HFFc6 (cell line): ENCODE measurements around the gene TARDBP. TPM values are rescaled to one million over a fixed set of nuclear protein-coding genes. Genes with fewer than 3 reads are reported as not detected.
A peak's percentile ranks its signal among the peaks of the same experiment; 100 is the strongest.

ENCODE experiments used
- DNase-seq: peaks from one replicate; pipeline ENCODE4 v3.0.0-alpha.2; 2018
- H3K27ac Mint-ChIP-seq: 2 replicates; pipeline ENCODE4 v1.8.0; 2020; ENCODE audit warnings: mild to moderate bottlenecking, mixed read lengths
- H3K27me3 Mint-ChIP-seq: 2 replicates; pipeline ENCODE4 v1.8.0; 2021; ENCODE audit warnings: mild to moderate bottlenecking, moderate library complexity, mixed read lengths; ENCODE audit not compliant: insufficient read depth
- H3K36me3 Mint-ChIP-seq: 2 replicates; pipeline ENCODE4 v1.8.0; 2021; ENCODE audit warnings: low read depth, mixed read lengths
- H3K4me1 Mint-ChIP-seq: 2 replicates; pipeline ENCODE4 v1.8.0; 2020; ENCODE audit warnings: low read depth, mixed read lengths
- H3K4me3 Mint-ChIP-seq: 2 replicates; pipeline ENCODE4 v1.8.0; 2020; ENCODE audit warnings: mild to moderate bottlenecking, moderate library complexity, mixed read lengths
- H3K9me3 Mint-ChIP-seq: 2 replicates; pipeline ENCODE4 v1.8.0; 2020; ENCODE audit warnings: mild to moderate bottlenecking, mixed read lengths
- CTCF ChIP-seq: fragments of 200-600 bp; sonication (generic); IDR thresholded peaks from 2 replicates; pipeline ENCODE4 v1.5.0; 2021; ENCODE audit warnings: antibody characterized with exemption, mild to moderate bottlenecking
- total RNA-seq, 6 experiments: library from RNA; stranded (reverse); fragmentation: NEBNext Ultra II Directional; extraction: Animal tissue kit (Norgen Biotek cat#: 25700); gene quantifications; 2 replicates in 1 of 6; 3 replicates in 5 of 6; pipeline ENCODE4 v1.2.3, GENCODE V29; 2021

TARDBP gene
- total RNA-seq, 6 experiments from 2014 or later, result 133 to 178 (median 171) TPM

DNA sequence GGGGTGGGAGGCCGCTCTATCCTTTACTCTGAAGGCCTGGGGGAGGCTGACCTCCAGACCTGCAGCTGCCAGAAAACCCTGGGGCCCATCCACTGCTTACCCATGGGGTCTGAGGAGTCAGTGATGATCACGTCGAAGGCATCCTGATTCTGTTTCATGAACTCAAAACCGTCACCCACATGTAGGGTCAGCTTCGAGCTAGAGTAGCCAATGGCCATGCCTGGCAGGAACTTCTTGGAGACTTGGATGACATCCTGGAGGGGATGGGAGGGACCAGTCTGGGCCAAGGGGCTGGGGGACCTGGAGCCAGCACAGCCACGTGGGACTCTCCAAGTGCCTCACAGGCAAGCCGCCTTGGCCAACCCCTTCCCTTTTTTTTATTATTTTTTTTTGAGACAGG lies 44.0 kb downstream of the TARDBP start:
- H3K9me3 Mint-ChIP-seq, result no peaks in the 10 kb centered on the region
- peaks cover 4% of the 10 kb centered on the region for H3K27me3 Mint-ChIP-seq
- no peak overlapping the region for H3K4me3 Mint-ChIP-seq
- peaks cover 16% of the 10 kb centered on the region for H3K36me3 Mint-ChIP-seq
- DNase-seq, result no peak
- peaks cover 12% of the 10 kb centered on the region for H3K4me1 Mint-ChIP-seq
- no peak overlapping the region for H3K27ac Mint-ChIP-seq
- no peak for TF ChIP-seq CTCF

- no peak for DNase-seq
- H3K4me1 Mint-ChIP-seq, result peaks cover 18% of the 10 kb centered on the region
- peaks cover 4% of the 10 kb centered on the region for H3K27me3 Mint-ChIP-seq
- no peaks in the 10 kb centered on the region for H3K9me3 Mint-ChIP-seq
- H3K27ac Mint-ChIP-seq, result no peak overlapping the region
- H3K4me3 Mint-ChIP-seq, result peak overlapping the region; percentile 56
- H3K36me3 Mint-ChIP-seq, result peaks cover 22% of the 10 kb centered on the region
- TF ChIP-seq CTCF, result no peak
Measured at GRCh38 chr1:11057477-11057876, 45.0 kb downstream of the TARDBP start.

DNA sequence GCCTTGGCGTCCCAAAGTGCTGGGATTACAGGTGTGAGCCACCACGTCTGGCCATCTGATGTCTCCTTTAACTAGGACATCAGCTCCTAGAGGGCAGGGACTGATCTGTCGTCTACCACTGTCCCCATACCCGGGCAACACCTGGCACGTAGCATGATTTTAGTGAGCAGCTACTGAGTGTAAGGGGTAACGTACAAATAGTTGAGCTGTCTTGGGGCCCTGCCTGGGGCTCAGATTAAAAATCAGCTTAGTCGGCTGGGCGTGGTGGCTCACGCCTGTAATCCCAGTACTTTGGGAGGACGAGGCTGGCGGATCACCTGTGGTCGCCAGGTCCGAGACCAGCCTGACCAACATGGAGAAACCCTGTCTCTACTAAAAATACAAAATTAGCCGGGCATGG lies 45.6 kb downstream of the TARDBP start:
- Mint-ChIP-seq H3K27me3 (peaks cover 1% of the 10 kb centered on the region), H3K36me3 (peaks cover 22% of the 10 kb centered on the region), H3K4me1 (peaks cover 18% of the 10 kb centered on the region), H3K4me3 (peak overlapping the region; percentile 94), H3K27ac (no peak overlapping the region), H3K9me3 (no peaks in the 10 kb centered on the region)
- TF ChIP-seq CTCF, result no peak
- no peak for DNase-seq

GRCh38 chr1:11058595-11059154 lies 46.2 kb downstream of the TARDBP start:
- Mint-ChIP-seq H3K27ac (peak overlapping the region; percentile 74), H3K4me1 (peaks cover 18% of the 10 kb centered on the region), H3K27me3 (no peaks in the 10 kb centered on the region; the same call in 1 of the 2 replicates), H3K36me3 (peaks cover 22% of the 10 kb centered on the region), H3K9me3 (no peaks in the 10 kb centered on the region), H3K4me3 (peak overlapping the region; percentile 94)
- DNase-seq, result no peak
- TF ChIP-seq CTCF, result no peak

GRCh38 chr1:11059155-11059967 lies 46.9 kb downstream of the TARDBP start:
- Mint-ChIP-seq H3K27ac (peak overlapping the region; percentile 74), H3K4me3 (peak overlapping the region; percentile 94), H3K36me3 (peaks cover 22% of the 10 kb centered on the region), H3K4me1 (peaks cover 18% of the 10 kb centered on the region), H3K9me3 (no peaks in the 10 kb centered on the region), H3K27me3 (no peaks in the 10 kb centered on the region; the same call in 1 of the 2 replicates)
- TF ChIP-seq CTCF, result no peak
- DNase-seq, result no peak
